Liver (tissue), 9 donors: ENCODE results near the gene CCDC102A. TPM values are rescaled to one million over a fixed set of nuclear protein-coding genes. Genes with fewer than 3 reads are reported as not detected.

Experiments used
- DNase-seq: peaks from one replicate; pipeline ENCODE4 v3.0.0-alpha.2; 2017; ENCODE audit warnings: low spot score
- H3K27ac ChIP-seq, 2 donors: one replicate each; pipeline ENCODE4 v1.7.0; 2013; ENCODE audit warnings: inconsistent platforms in 2 of 2, low read length in 2 of 2, control low read depth in 1 of 2, low read depth in 1 of 2, mild to moderate bottlenecking in 1 of 2
- H3K27me3 ChIP-seq, 4 donors: one replicate each; pipeline versions ENCODE4 v1.6.1 to v1.7.0; 2013; ENCODE audit warnings: low read length in 3 of 4, inconsistent platforms in 1 of 4, mild to moderate bottlenecking in 1 of 4, moderate library complexity in 1 of 4; ENCODE audit not compliant: control insufficient read depth in 4 of 4, insufficient read depth in 4 of 4
- H3K36me3 ChIP-seq, 4 donors: one replicate each; pipeline versions ENCODE4 v1.6.1 to v1.7.0; 2013; ENCODE audit warnings: low read length in 3 of 4, mild to moderate bottlenecking in 3 of 4, low read depth in 1 of 4, moderate library complexity in 1 of 4; ENCODE audit not compliant: control insufficient read depth in 4 of 4, insufficient read depth in 3 of 4
- H3K4me1 ChIP-seq, 4 donors: one replicate each; pipeline versions ENCODE4 v1.6.1 to v1.7.0; 2013; ENCODE audit warnings: low read length in 3 of 4, mild to moderate bottlenecking in 3 of 4, moderate library complexity in 1 of 4; ENCODE audit not compliant: control insufficient read depth in 4 of 4, insufficient read depth in 4 of 4
- H3K4me3 ChIP-seq, 3 donors: one replicate each; pipeline versions ENCODE4 v1.6.1 to v1.7.0; 2013; ENCODE audit warnings: low read length in 3 of 3, control low read depth in 1 of 3, low read depth in 1 of 3, mild to moderate bottlenecking in 1 of 3
- H3K9ac ChIP-seq, 2 donors: one replicate each; pipeline ENCODE4 v1.7.0; 2013; ENCODE audit warnings: low read length in 2 of 2, mild to moderate bottlenecking in 2 of 2, moderate library complexity in 2 of 2, control low read depth in 1 of 2, low read depth in 1 of 2
- H3K9me3 ChIP-seq, 4 donors: one replicate each; pipeline versions ENCODE4 v1.6.1 to v1.7.0; 2013; ENCODE audit warnings: low read length in 3 of 4; ENCODE audit not compliant: control insufficient read depth in 4 of 4
- EGR1 ChIP-seq, 2 donors: IDR thresholded peaks; 2 replicates each; pipeline ENCODE4 v1.6.1; 2016 to 2018; ENCODE audit warnings: antibody characterized with exemption in 2 of 2, low read depth in 2 of 2
- FOXA1 ChIP-seq: IDR thresholded peaks from 2 replicates; pipeline ENCODE4 v1.6.1; 2016; ENCODE audit warnings: antibody characterized with exemption
- FOXA2 ChIP-seq: IDR thresholded peaks from 2 replicates; pipeline ENCODE4 v1.6.1; 2016; ENCODE audit warnings: antibody characterized with exemption
- HNF4A ChIP-seq, 2 donors: conservative IDR thresholded peaks; 2 replicates each; pipeline ENCODE4 v1.6.1; 2016; ENCODE audit warnings: antibody characterized with exemption in 2 of 2, mild to moderate bottlenecking in 2 of 2
- HNF4G ChIP-seq: IDR thresholded peaks from 2 replicates; pipeline ENCODE4 v1.6.1; 2016; ENCODE audit warnings: antibody characterized with exemption
- JUND ChIP-seq, 2 donors: IDR thresholded peaks; 2 replicates each; pipeline ENCODE4 v1.6.1; 2016; ENCODE audit warnings: antibody characterized with exemption in 2 of 2
- NR2F2 ChIP-seq: IDR thresholded peaks from 2 replicates; pipeline ENCODE4 v1.6.1; 2016; ENCODE audit warnings: antibody characterized with exemption
- RAD21 ChIP-seq, 2 donors: IDR thresholded peaks; 2 replicates each; pipeline ENCODE4 v1.6.1; 2016; ENCODE audit warnings: antibody characterized with exemption in 2 of 2, mild to moderate bottlenecking in 2 of 2
- SP1 ChIP-seq: IDR thresholded peaks from 2 replicates; pipeline ENCODE4 v1.6.1; 2018; ENCODE audit warnings: antibody characterized with exemption, mild to moderate bottlenecking
- TAF1 ChIP-seq: conservative IDR thresholded peaks from 2 replicates; pipeline ENCODE4 v1.6.1; 2016; ENCODE audit warnings: antibody characterized with exemption, mild to moderate bottlenecking
- WGBS: extraction: QIAGEN DNeasy Blood & Tissue Kit; methylation state at CpG from one replicate; pipeline ENCODE4 v1.1.7; 2013; 5-methylcytosine and 5-hydroxymethylcytosine counted together
- polyA plus RNA-seq, 2 donors: library from polyadenylated mRNA; stranded (reverse) in 1 of 2; unstranded in 1 of 2; fragments of 200-250 nt in 1 of 2; fragments of >200 nt in 1 of 2; fragmentation: Nextera tagmentation in 1 of 2; extraction: Ambion mirVana in 1 of 2; gene quantifications; one replicate each; pipeline versions ENCODE4 v1.2.1 to v1.2.3, GENCODE V29; 2013 to 2015
- total RNA-seq, 2 donors: library from RNA; depleted of rRNA; stranded (reverse); fragments of >200 nt; gene quantifications; one replicate each; pipeline ENCODE4 v1.2.3, GENCODE V29; 2014
- TF ChIP-seq, protein P1 (sequence below): fragments of 150-350 bp; IDR thresholded peaks from 2 replicates; pipeline ENCODE4 v1.5.1; 2017; ENCODE audit warnings: improper control_type of control experiment, low read depth, low read length; ENCODE audit not compliant: missing input control
- donor health status: healthy.
- donor health status: healthy.
- donor health status: healthy.
- donor health status: healthy.
- donor health status: healthy.

CCDC102A gene
- total and polyA plus RNA-seq, 4 donors: 0.36 to 2.6 (median 1.7) TPM

DNA sequence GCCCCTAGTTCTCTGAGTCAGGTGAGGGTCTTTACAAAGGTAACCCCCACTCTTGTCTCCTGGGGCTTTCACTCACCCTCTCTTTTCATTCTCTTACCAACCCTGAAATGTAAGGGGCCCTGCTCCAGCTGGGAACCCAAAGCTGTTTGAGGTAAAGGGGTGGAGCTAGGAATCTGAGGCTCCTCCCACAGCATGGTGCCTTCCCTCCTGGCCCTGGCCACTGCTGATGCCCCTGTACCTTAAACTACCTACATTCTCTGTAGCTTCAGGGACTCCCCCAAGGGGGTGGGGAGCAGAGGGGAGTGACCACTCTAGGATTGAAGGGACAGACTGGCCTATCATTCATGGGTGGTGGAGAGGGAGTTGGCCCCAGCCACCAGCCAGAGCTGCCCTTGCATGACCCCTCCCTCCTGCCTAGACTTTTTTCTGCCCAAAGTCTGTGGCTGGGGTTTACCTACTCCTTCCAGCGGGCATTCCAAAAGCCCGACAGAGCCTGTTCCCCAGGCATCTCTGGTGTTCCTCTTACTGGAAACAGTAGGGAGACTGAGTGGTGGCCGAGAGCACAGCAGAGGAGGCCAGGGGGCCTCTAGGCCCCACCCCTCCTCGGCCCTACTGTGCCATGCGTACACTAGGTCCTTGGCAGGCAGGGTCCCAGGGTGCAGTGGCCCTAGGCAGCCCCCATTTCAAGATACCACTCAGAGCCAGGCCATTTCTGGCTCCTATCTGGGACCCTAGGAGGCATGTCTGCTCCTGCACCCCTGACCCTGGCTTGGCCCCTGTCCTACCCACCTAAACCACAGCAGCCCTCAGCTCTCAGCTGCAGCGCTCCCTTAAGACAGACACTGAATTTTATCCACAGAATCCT lies 59.6 kb downstream of the CCDC102A start:
- Histone ChIP-seq H3K36me3 (peaks cover 0 to 16% (median 8%) of the 10 kb centered on the region in 4 donors), H3K9ac (no peak overlapping the region), H3K4me3 (no peak overlapping the region), H3K9me3 (no peaks in the 10 kb centered on the region), H3K27ac (no peak overlapping the region), H3K4me1 (peaks cover 27 to 65% (median 49%) of the 10 kb centered on the region in 4 donors), H3K27me3 (no peaks in the 10 kb centered on the region)
- TF ChIP-seq HNF4G (no peak), JUND (IDR thresholded peaks at IDR 0.05) (no peak), NR2F2 (no peak), SP1 (no peak)
- no peak for DNase-seq
- WGBS: 92% methylated on average over 6 of the region's 6 CpGs

DNA sequence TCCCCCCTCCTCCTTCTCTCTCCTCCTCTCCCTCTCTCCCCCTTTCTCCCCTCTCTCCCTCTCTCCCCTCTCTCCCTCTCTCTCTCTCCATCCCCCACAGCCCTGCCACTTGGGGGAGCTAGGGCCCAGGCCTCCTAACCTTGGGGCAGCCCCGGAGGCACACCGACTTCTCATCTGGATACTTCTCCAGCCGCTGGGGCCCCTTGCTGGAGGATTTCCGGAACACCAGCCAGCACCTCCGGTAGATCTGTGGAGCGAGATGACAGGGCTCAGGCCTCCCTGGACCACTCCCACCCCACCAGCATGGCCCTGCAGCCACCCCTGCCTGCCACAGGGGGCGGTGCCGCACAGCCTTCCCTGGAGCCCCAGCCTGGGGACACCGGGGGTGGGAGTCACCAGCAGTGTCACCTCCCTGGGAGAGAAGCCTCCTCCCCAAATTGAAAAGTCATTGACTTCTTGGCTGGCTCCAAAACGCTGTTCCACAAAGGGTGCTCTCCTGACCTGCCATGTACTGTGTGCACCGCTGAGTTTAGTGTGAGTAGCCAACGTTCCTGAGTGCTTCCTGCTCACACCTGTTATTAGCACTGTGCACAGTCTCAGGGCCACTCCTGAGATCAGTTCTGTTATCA lies 60.5 kb downstream of the CCDC102A start:
- Histone ChIP-seq H3K4me3 (no peak overlapping the region), H3K27me3 (no peaks in the 10 kb centered on the region), H3K27ac (no peak overlapping the region), H3K9ac (no peak overlapping the region), H3K9me3 (no peaks in the 10 kb centered on the region), H3K36me3 (peaks cover 0 to 16% (median 8%) of the 10 kb centered on the region in 4 donors), H3K4me1 (peaks cover 27 to 72% (median 55%) of the 10 kb centered on the region in 4 donors)
- WGBS: 54% methylated on average over 12 of the region's 12 CpGs
- TF ChIP-seq FOXA1: no peak
- TF ChIP-seq NR2F2: no peak
- no peak for TF ChIP-seq EGR1 (IDR thresholded peaks at IDR 0.05; ENCODE audit: low read depth in 2 of 2)
- TF ChIP-seq HNF4G: no peak
- peak in 1 of 2 donors; percentile 40 for TF ChIP-seq RAD21 (IDR thresholded peaks at IDR 0.05)
- TF ChIP-seq TAF1: no peak
- no peak for TF ChIP-seq HNF4A (conservative IDR thresholded peaks at IDR 0.05)
- DNase-seq: peak; percentile 59

DNA sequence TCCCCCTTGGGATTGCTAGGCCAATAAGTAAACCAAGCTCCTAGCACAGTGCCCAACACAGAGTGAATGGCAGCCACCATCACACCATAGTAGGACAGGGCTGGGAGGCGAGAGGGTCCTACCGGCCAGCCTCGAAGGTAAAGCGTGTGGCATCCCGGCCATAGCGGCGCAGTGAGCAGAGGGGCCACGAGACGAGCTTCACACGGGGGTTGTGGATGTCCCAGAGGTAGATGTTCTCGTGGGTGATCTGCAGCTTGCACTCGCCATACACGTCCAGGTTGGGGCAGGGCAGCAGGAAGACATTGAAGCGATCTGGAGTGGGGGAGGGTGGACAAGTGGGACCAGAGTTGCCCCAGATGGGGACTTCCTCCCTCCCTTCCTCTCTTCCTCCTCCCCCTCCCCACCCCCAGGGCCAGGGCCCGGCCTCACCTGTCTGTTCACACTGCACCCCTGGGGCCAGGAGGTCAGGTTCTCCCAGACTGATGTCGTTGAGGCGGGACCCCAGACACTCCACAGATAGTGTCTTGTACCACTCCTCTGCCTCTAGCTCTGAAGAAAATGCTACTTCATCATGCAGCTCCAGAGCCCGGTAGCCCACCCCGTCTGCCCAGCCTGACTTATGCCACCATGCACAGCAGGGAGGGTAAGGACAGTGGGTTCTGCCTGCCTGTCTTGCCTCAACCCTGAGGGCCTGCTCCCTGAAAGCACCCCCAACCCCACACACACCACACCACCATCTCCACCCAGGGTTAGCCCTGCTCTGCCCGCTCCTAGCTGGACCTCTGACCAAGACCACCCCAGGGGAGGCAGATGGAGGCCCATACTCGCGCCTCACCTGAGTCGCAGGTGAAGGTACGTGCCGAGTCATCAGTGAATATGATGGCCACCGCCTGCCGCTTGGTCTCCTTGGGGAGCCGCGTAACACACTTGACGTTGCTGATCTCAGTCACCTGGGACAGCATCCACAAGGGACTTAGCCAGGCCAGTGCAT lies 61.4 kb downstream of the CCDC102A start:
- H3K27ac ChIP-seq: no peak overlapping the region
- no peaks in the 10 kb centered on the region for H3K27me3 ChIP-seq
- no peak for DNase-seq
- H3K9ac ChIP-seq: no peak overlapping the region
- no peak for TF ChIP-seq JUND (IDR thresholded peaks at IDR 0.05)
- no peaks in the 10 kb centered on the region for H3K9me3 ChIP-seq
- H3K4me3 ChIP-seq: no peak overlapping the region
- WGBS: 90% methylated on average over 30 of the region's 30 CpGs
- H3K36me3 ChIP-seq: peaks cover 5 to 24% (median 11%) of the 10 kb centered on the region in 4 donors
- peaks cover 21 to 72% (median 56%) of the 10 kb centered on the region in 4 donors for H3K4me1 ChIP-seq

DNA sequence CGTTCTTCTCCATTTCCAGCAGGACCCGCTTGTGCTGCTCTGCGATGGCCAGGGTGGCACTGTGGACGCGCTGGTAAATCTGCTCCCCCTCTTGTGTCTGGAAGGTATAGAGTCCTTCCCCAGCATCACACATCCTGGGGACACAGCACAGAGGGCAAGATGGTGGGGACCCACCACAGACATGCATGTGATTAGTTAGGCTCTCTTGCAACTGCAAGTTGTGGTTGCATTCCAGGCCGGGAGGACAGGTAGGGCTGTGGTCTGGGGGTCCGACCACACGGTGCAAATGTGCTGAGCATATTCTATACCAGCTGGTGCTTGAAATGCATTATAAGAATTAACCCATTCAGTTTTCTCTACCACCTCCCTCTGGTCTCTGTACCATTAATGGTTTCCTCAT lies 62.5 kb downstream of the CCDC102A start:
- no peak for DNase-seq
- Histone ChIP-seq H3K9me3 (no peaks in the 10 kb centered on the region), H3K4me1 (peaks cover 13 to 67% (median 51%) of the 10 kb centered on the region in 4 donors), H3K27me3 (no peaks in the 10 kb centered on the region), H3K27ac (no peak overlapping the region), H3K9ac (no peak overlapping the region), H3K36me3 (peaks cover 11 to 34% (median 21%) of the 10 kb centered on the region in 4 donors), H3K4me3 (no peak overlapping the region)
- TF ChIP-seq FOXA1 (no peak), NR2F2 (no peak), FOXA2 (no peak)
- TF ChIP-seq, protein P1, sequence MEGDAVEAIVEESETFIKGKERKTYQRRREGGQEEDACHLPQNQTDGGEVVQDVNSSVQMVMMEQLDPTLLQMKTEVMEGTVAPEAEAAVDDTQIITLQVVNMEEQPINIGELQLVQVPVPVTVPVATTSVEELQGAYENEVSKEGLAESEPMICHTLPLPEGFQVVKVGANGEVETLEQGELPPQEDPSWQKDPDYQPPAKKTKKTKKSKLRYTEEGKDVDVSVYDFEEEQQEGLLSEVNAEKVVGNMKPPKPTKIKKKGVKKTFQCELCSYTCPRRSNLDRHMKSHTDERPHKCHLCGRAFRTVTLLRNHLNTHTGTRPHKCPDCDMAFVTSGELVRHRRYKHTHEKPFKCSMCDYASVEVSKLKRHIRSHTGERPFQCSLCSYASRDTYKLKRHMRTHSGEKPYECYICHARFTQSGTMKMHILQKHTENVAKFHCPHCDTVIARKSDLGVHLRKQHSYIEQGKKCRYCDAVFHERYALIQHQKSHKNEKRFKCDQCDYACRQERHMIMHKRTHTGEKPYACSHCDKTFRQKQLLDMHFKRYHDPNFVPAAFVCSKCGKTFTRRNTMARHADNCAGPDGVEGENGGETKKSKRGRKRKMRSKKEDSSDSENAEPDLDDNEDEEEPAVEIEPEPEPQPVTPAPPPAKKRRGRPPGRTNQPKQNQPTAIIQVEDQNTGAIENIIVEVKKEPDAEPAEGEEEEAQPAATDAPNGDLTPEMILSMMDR: no peak
- 92% methylated on average over 8 of the region's 8 CpGs for WGBS
